HepG2 (cell line): Measurements from ENCODE around the gene ZNF326. TPM values are rescaled to one million over a fixed set of nuclear protein-coding genes. Genes with fewer than 3 reads are reported as not detected.

Experiments
- ATAC-seq: fragments of 200-7000 bp; cut with Tn5 transposase; 3 replicates; pipeline ENCODE4 v1.9.1; 2020; ENCODE audit warnings: mild to moderate bottlenecking, moderate library complexity
- BruUV-seq: library from RNA; stranded (reverse); fragments of 400-500 nt; replicated peaks from 2 replicates; lab custom pipeline; 2021; lab: Mats Ljungman, UMichigan
- CTCF ChIA-PET: fragments of 300-600 bp; formaldehyde crosslinking; extraction: SDS; loops from one replicate; lab custom pipeline; 2021; ENCODE audit warnings: low total read pairs, inconsistent platforms, low intra/inter-chr PET ratio; lab: Yijun Ruan, JAX
- POLR2A ChIA-PET: fragments of 350-600 bp; sonication (Branson Sonifier 250); formaldehyde crosslinking; loops from one replicate; lab custom pipeline; 2020; ENCODE audit warnings: antibody characterized with exemption, inconsistent platforms; lab: Yijun Ruan, JAX
- DNase-seq: peaks from one replicate; pipeline ENCODE4 v3.0.0-alpha.2; 2015; ENCODE audit warnings: low spot score
- FAIRE-seq: peaks from 3 replicates; lab custom pipeline; 2011; peaks lifted over from hg19 to GRCh38; lab: Jason Lieb, UNC
- H2AFZ ChIP-seq: one replicate; pipeline ENCODE4 v1.6.1; 2011; ENCODE audit warnings: low read length, inconsistent platforms
- H3K27ac ChIP-seq: fragments of 300-600 bp; 3 replicates; pipeline ENCODE4 v1.8.0; 2011; ENCODE audit warnings: mixed run types, mild to moderate bottlenecking, mixed read lengths, low read length, inconsistent platforms; ENCODE audit not compliant: insufficient read depth; ENCODE audit errors: extremely low read length
- H3K27me3 ChIP-seq, 2 experiments: fragments of 200-600 bp in 1 of 2; 2 replicates in 1 of 2; 3 replicates in 1 of 2; pipeline versions ENCODE4 v1.6.0 to v1.8.0; 2011; ENCODE audit warnings: low read length in 2 of 2, mild to moderate bottlenecking in 2 of 2, moderate library complexity in 2 of 2, inconsistent platforms in 1 of 2; ENCODE audit not compliant: insufficient read depth in 2 of 2, control insufficient read depth in 1 of 2
- H3K36me3 ChIP-seq, 2 experiments: fragments of 200-600 bp in 1 of 2; replicated peaks in 1 of 2; 2 replicates in 1 of 2; 3 replicates in 1 of 2; pipeline versions ENCODE4 v1.5.1 to v1.8.0; 2011; ENCODE audit warnings: low read length in 2 of 2, inconsistent platforms in 1 of 2; ENCODE audit not compliant: insufficient read depth in 2 of 2, control insufficient read depth in 1 of 2
- H3K4me1 ChIP-seq: 2 replicates; pipeline ENCODE4 v1.5.1; 2012; ENCODE audit warnings: low read length, inconsistent platforms; ENCODE audit not compliant: insufficient read depth
- H3K4me2 ChIP-seq: 2 replicates; pipeline ENCODE4 v1.6.0; 2011; ENCODE audit warnings: low read depth, low read length, inconsistent platforms
- H3K4me3 ChIP-seq, 3 experiments: fragments of 200-600 bp in 1 of 3; sonication (generic), shearing (Covaris generic) in 1 of 3; replicated peaks in 1 of 3; 2 replicates each; pipeline ENCODE4 v1.5.1; 2011 to 2016; ENCODE audit warnings: low read length in 3 of 3, inconsistent platforms in 2 of 3, low read depth in 2 of 3, mild to moderate bottlenecking in 2 of 3, control low read depth in 1 of 3, mixed read lengths in 1 of 3; ENCODE audit not compliant: insufficient read depth in 1 of 3
- H3K79me2 ChIP-seq: one replicate; pipeline ENCODE4 v1.6.1; 2011; ENCODE audit warnings: low read length, inconsistent platforms; ENCODE audit not compliant: insufficient read depth
- H3K9ac ChIP-seq: 2 replicates; pipeline ENCODE4 v1.6.0; 2011; ENCODE audit warnings: mild to moderate bottlenecking, low read depth, low read length, inconsistent platforms; ENCODE audit not compliant: insufficient read depth
- H3K9me3 ChIP-seq: 2 replicates; pipeline ENCODE4 v1.5.1; 2012; ENCODE audit warnings: mild to moderate bottlenecking, low read length
- H4K20me1 ChIP-seq: 2 replicates; pipeline ENCODE4 v1.6.0; 2011; ENCODE audit warnings: inconsistent platforms, mild to moderate bottlenecking, low read length, moderate library complexity; ENCODE audit not compliant: insufficient read depth
- ARID5B ChIP-seq: IDR thresholded peaks from 2 replicates; pipeline ENCODE4 v1.4.0; 2020; ENCODE audit warnings: mild to moderate bottlenecking, missing genetic modification reagents
- ELF4 ChIP-seq: sonication (generic); formaldehyde crosslinking; IDR thresholded peaks from 2 replicates; pipeline ENCODE4 v1.5.0; 2020; ENCODE audit warnings: missing genetic modification reagents, mild to moderate bottlenecking, moderate library complexity, borderline replicate concordance
- KDM5A ChIP-seq: fragments of 200-600 bp; sonication (generic); IDR thresholded peaks from 2 replicates; pipeline ENCODE4 v1.7.0; 2018; ENCODE audit warnings: antibody characterized with exemption, mild to moderate bottlenecking, low read length, borderline replicate concordance
- KLF12 ChIP-seq: sonication (generic); formaldehyde crosslinking; IDR thresholded peaks from 2 replicates; pipeline ENCODE4 v1.4.0; 2020; ENCODE audit warnings: missing genetic modification reagents, borderline replicate concordance
- MTA3 ChIP-seq: sonication (generic); formaldehyde crosslinking; IDR thresholded peaks from 2 replicates; pipeline ENCODE4 v1.4.0; 2020; ENCODE audit warnings: missing genetic modification reagents
- MXD4 ChIP-seq: IDR thresholded peaks from 2 replicates; pipeline ENCODE4 v1.6.1; 2016; ENCODE audit warnings: mild to moderate bottlenecking, missing biosample characterization, missing genetic modification reagents
- POLR2AphosphoS2 ChIP-seq: IDR thresholded peaks from 2 replicates; pipeline ENCODE4 v1.6.1; 2011; ENCODE audit warnings: low read depth, low read length, improper control_type of control experiment
- RXRB ChIP-seq: IDR thresholded peaks from 2 replicates; pipeline ENCODE4 v1.6.1; 2016; ENCODE audit warnings: borderline replicate concordance, missing genetic modification reagents, missing compliant biosample characterization
- SAP130 ChIP-seq: IDR thresholded peaks from 2 replicates; pipeline ENCODE4 v1.6.1; 2016; ENCODE audit warnings: low read depth
- SIX1 ChIP-seq: sonication (generic); formaldehyde crosslinking; IDR thresholded peaks from 2 replicates; pipeline ENCODE4 v1.4.0; 2020; ENCODE audit warnings: missing genetic modification reagents, borderline replicate concordance
- XBP1 ChIP-seq: sonication (generic); formaldehyde crosslinking; IDR thresholded peaks from 2 replicates; pipeline ENCODE4 v1.5.0; 2020; ENCODE audit warnings: missing genetic modification reagents
- ZNF274 ChIP-seq: sonication (generic); formaldehyde crosslinking; IDR thresholded peaks from 2 replicates; pipeline ENCODE4 v1.5.1; 2020; ENCODE audit warnings: mild to moderate bottlenecking, missing genetic modification reagents
- ZNF367 ChIP-seq: sonication (generic); formaldehyde crosslinking; IDR thresholded peaks from 2 replicates; pipeline ENCODE4 v1.4.0; 2020; ENCODE audit warnings: missing genetic modification reagents, borderline replicate concordance
- ZNF549 ChIP-seq: sonication (generic); formaldehyde crosslinking; IDR thresholded peaks from 2 replicates; pipeline ENCODE4 v1.5.0; 2020; ENCODE audit warnings: missing genetic modification reagents
- ZNF563 ChIP-seq: sonication (generic); formaldehyde crosslinking; IDR thresholded peaks from 2 replicates; pipeline ENCODE4 v1.8.0; 2022; ENCODE audit warnings: mild to moderate bottlenecking, moderate library complexity, missing genetic modification reagents
- ZNF605 ChIP-seq: sonication (generic); formaldehyde crosslinking; IDR thresholded peaks from 2 replicates; pipeline ENCODE4 v1.8.0; 2022; ENCODE audit warnings: mild to moderate bottlenecking, missing genetic modification reagents
- ZNF780A ChIP-seq: sonication (generic); formaldehyde crosslinking; IDR thresholded peaks from 2 replicates; pipeline ENCODE4 v1.8.0; 2022; ENCODE audit warnings: mild to moderate bottlenecking, missing genetic modification reagents, moderate library complexity
- ZNF782 ChIP-seq: sonication (generic); formaldehyde crosslinking; IDR thresholded peaks from 2 replicates; pipeline ENCODE4 v1.4.0; 2020; ENCODE audit warnings: missing genetic modification reagents, mild to moderate bottlenecking, borderline replicate concordance
- ZNF790 ChIP-seq: sonication (generic); formaldehyde crosslinking; IDR thresholded peaks from 2 replicates; pipeline ENCODE4 v1.8.0; 2022; ENCODE audit warnings: missing genetic modification reagents, mild to moderate bottlenecking, borderline replicate concordance
- ZSCAN30 ChIP-seq: sonication (generic); formaldehyde crosslinking; IDR thresholded peaks from 2 replicates; pipeline ENCODE4 v1.5.0; 2020; ENCODE audit warnings: mild to moderate bottlenecking, missing genetic modification reagents
- ZZZ3 ChIP-seq: sonication (generic); formaldehyde crosslinking; IDR thresholded peaks from 2 replicates; pipeline ENCODE4 v1.4.0; 2020; ENCODE audit warnings: missing genetic modification reagents, mild to moderate bottlenecking, borderline replicate concordance
- WGBS: methylation state at CpG from one replicate; pipeline ENCODE4 v1.1.6; 2017; ENCODE audit warnings: low lambda C conversion rate; 5-methylcytosine and 5-hydroxymethylcytosine counted together
- in situ Hi-C: cut with HindIII; loops from 2 replicates; pipeline ENCODE4 v1.10.0; 2017; ENCODE audit warnings: low pct_unique_long_range_greater_than_20kb; ENCODE audit not compliant: extremely low pct_ligation_motif_present
- intact Hi-C: fragments of 100-400 bp; cut with micrococcal nuclease; formaldehyde crosslinking; loops from one replicate; pipeline ENCODE4 v1.10.0; 2022; ENCODE audit not compliant: unreplicated experiment
- polyA plus RNA-seq, 8 experiments: library from polyadenylated mRNA; depleted of rRNA in 3 of 8; stranded (reverse) in 7 of 8; unstranded in 1 of 8; fragments of >200 nt; fragmentation: Illumina TruSeq in 4 of 8; extraction: Trizol in 4 of 8; gene quantifications; 2 replicates each; pipeline versions ENCODE4 v1.2.1 to v1.2.3, GENCODE V29; 2011 to 2016; ENCODE audit warnings: low read depth in 4 of 8, missing spikeins in 1 of 8, mixed read lengths in 1 of 8; ENCODE audit not compliant: insufficient read depth in 1 of 8
- total RNA-seq, 5 experiments: library from RNA; depleted of rRNA; stranded (reverse); fragments of >200 nt; fragmentation: Illumina TruSeq; extraction: Trizol; gene quantifications; 2 replicates each; pipeline ENCODE4 v1.2.3, GENCODE V29; 2016; ENCODE audit warnings: low read depth in 1 of 5
- TF ChIP-seq, protein P1 (sequence below): sonication (generic); formaldehyde crosslinking; IDR thresholded peaks from 2 replicates; pipeline ENCODE4 v1.5.0; 2020; ENCODE audit warnings: missing genetic modification reagents

ZNF326 gene
- total and polyA plus RNA-seq, 2 of the 13 experiments (the other 11 are each of a cell fraction or from before 2014, with no cell fraction given) = 6.3 to 16.4 TPM

GRCh38 chr1:89989099-89989498, 5.8 kb upstream of the ZNF326 start (continued):
- TF ChIP-seq, protein P1, sequence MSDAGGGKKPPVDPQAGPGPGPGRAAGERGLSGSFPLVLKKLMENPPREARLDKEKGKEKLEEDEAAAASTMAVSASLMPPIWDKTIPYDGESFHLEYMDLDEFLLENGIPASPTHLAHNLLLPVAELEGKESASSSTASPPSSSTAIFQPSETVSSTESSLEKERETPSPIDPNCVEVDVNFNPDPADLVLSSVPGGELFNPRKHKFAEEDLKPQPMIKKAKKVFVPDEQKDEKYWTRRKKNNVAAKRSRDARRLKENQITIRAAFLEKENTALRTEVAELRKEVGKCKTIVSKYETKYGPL = no peak
- no peak for TF ChIP-seq KLF12 (CRISPR knock-in tag)
- no peak for TF ChIP-seq ZNF780A (CRISPR knock-in tag)
- no peak for TF ChIP-seq ZNF782 (CRISPR knock-in tag)
- no peak for TF ChIP-seq ELF4 (CRISPR knock-in tag)
- TF ChIP-seq ZNF790 (CRISPR knock-in tag) = no peak
- TF ChIP-seq ZNF549 (CRISPR knock-in tag) = no peak

DNA sequence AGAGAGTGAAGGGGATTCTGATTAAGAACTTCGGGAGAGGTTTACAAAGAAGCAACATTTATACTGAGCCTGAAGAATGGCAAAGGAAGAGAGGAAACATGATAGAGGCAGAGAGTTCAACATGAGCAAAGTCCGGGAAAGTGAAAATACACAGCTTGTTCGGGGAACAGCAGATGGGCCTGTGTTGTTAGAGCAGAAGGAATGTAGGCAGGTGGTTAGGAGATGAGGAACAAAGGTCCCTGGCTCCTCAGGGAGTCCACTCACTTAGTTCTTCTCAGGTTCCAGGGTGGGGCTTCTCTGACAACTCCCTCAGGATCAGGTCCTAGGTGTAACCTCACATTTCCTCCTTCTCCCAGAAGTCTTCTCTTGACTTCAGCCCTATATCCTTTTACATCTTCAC, 5.1 kb upstream of the ZNF326 start:
- no TSS peak for BruUV-seq
- ChIA-PET POLR2A (no interaction called here), CTCF (no interaction called here)
- DNase-seq (peak; percentile 58), FAIRE-seq (peak; percentile 61), ATAC-seq (peak; percentile 80)
- peak overlapping the region; percentile 7; the same call in 1 of the 2 replicates for H3K9ac ChIP-seq
- peak overlapping the region; percentile 74 for H3K4me2 ChIP-seq
- H3K27me3 ChIP-seq = no peaks in the 10 kb centered on the region
- no peaks in the 10 kb centered on the region for H4K20me1 ChIP-seq
- H3K79me2 ChIP-seq = no peaks in the 10 kb centered on the region
- H3K4me3 ChIP-seq = peak overlapping the region in 2 of 3 experiments; percentile 11 to 35; a peak in 3 of 6 replicates
- WGBS = 3% methylated on average over 3 of the region's 3 CpGs
- no peak overlapping the region for H2AFZ ChIP-seq
- H3K9me3 ChIP-seq = no peaks in the 10 kb centered on the region
- H3K4me1 ChIP-seq = peaks cover 45% of the 10 kb centered on the region
- no peaks in the 10 kb centered on the region for H3K36me3 ChIP-seq
- H3K27ac ChIP-seq = peak overlapping the region; percentile 3
- intact Hi-C loops = loop anchor here (2.0 to 10.0 kb wide), 3 partner anchors 47 to 405 kb away; no protein-coding TSS in a partner anchor
- in situ Hi-C loops = loop anchor here (5.0 kb wide), 1 partner anchor 182 kb away; no protein-coding TSS in a partner anchor
- TF ChIP-seq ZNF367 (CRISPR knock-in tag) = no peak
- TF ChIP-seq MTA3 = no peak
- peak; percentile 61; the same call in 1 of the 2 replicates for TF ChIP-seq SIX1
- no peak for TF ChIP-seq POLR2AphosphoS2
- TF ChIP-seq ZZZ3 (CRISPR knock-in tag) = no peak
- no peak for TF ChIP-seq XBP1 (CRISPR knock-in tag)
- no peak for TF ChIP-seq ZNF274 (CRISPR knock-in tag)
- no peak for TF ChIP-seq ZNF563 (CRISPR knock-in tag)
- TF ChIP-seq KDM5A = no peak
- peak; percentile 42; the same call in 1 of the 2 replicates for TF ChIP-seq RXRB (CRISPR knock-in tag)
- TF ChIP-seq ZSCAN30 (CRISPR knock-in tag) = no peak
- TF ChIP-seq ARID5B (CRISPR knock-in tag) = peak; percentile 53; the same call in 1 of the 2 replicates
- TF ChIP-seq MXD4 = no peak
- no peak for TF ChIP-seq ZNF605 (CRISPR knock-in tag)
- peak; percentile 43 for TF ChIP-seq SAP130 (CRISPR knock-in tag)
